Renal cortex interstitium (tissue), 11 donors: ENCODE measurements around the gene TMPRSS3. TPM values are rescaled to one million over a fixed set of nuclear protein-coding genes. Genes with fewer than 3 reads are reported as not detected.

Experiments
- DNase-seq, 11 donors: peaks; one replicate each; pipeline ENCODE4 v3.0.0-alpha.2; 2013; ENCODE audit warnings: low read depth in 9 of 11, low spot score in 4 of 11; ENCODE audit errors: extremely low read depth in 1 of 11
- polyA plus RNA-seq, 3 donors: library from polyadenylated mRNA; unstranded; fragments of 120-200 nt; gene quantifications; one replicate each; pipeline ENCODE4 v1.2.1, GENCODE V29; 2013; ENCODE audit not compliant: insufficient read length in 3 of 3

Gene TMPRSS3
- polyA plus RNA-seq, 3 donors, result 1.6 to 2.7 (median 1.9) TPM

- DNase-seq, result no peak
Observed at GRCh38 chr21:42330380-42331371, 65.2 kb downstream of the TMPRSS3 start.

- no peak for DNase-seq
Observed at GRCh38 chr21:42324896-42325295, 71.0 kb downstream of the TMPRSS3 start.

Other genes with a start within 250 kb of the TMPRSS3 start
- gene ABCG1, start 176.9 kb downstream of the TMPRSS3 start, polyA plus RNA-seq, result 10 to 100 TPM in 1 of 3 donors, 1 to 10 TPM in 2; 8.0 to 14.1 (median 9.3) TPM
- gene TFF3, start 80.6 kb downstream of the TMPRSS3 start, polyA plus RNA-seq, result 1 to 10 TPM; 1.7 to 5.4 (median 3.6) TPM
- not detected for gene TFF2, start 45.1 kb downstream of the TMPRSS3 start, polyA plus RNA-seq
- under 1 TPM in 1 of 3 donors, not detected in 2; 0.94 TPM for gene TFF1, start 29.5 kb downstream of the TMPRSS3 start, polyA plus RNA-seq
- not detected for gene UBASH3A, start 7.8 kb upstream of the TMPRSS3 start, polyA plus RNA-seq
- 10 to 100 TPM; 12.4 to 16.0 (median 14.2) TPM for gene RSPH1, start 100.2 kb upstream of the TMPRSS3 start, polyA plus RNA-seq
- gene SLC37A1, start 117.8 kb upstream of the TMPRSS3 start, polyA plus RNA-seq, result 10 to 100 TPM in 1 of 3 donors, 1 to 10 TPM in 2; 7.1 to 12.6 (median 7.5) TPM